GM06990 (cell line): ENCODE results near the gene ANXA2.

ENCODE experiments used
- DNase-seq: peaks from one replicate; pipeline ENCODE4 v3.0.0-alpha.2; 2011; ENCODE audit not compliant: insufficient read length; ENCODE audit errors: extremely low read depth
- H3K27me3 ChIP-seq: replicated peaks from 2 replicates; pipeline ENCODE4 v1.6.0; 2011; ENCODE audit warnings: low read length; ENCODE audit not compliant: control insufficient read depth, insufficient read depth
- H3K36me3 ChIP-seq: 2 replicates; pipeline ENCODE4 v1.5.1; 2011; ENCODE audit warnings: low read length; ENCODE audit not compliant: control insufficient read depth, insufficient read depth
- H3K4me3 ChIP-seq: replicated peaks from 2 replicates; pipeline ENCODE4 v1.5.1; 2011; ENCODE audit warnings: low read depth, mild to moderate bottlenecking, control low read depth, low read length
- TF ChIP-seq, protein P1 (sequence below): IDR thresholded peaks from 2 replicates; pipeline ENCODE4 v1.5.1; 2011; ENCODE audit warnings: low read length, control low read depth, mild to moderate bottlenecking, inconsistent platforms; ENCODE audit not compliant: insufficient read depth, poor library complexity, severe bottlenecking

Gene ANXA2

DNA sequence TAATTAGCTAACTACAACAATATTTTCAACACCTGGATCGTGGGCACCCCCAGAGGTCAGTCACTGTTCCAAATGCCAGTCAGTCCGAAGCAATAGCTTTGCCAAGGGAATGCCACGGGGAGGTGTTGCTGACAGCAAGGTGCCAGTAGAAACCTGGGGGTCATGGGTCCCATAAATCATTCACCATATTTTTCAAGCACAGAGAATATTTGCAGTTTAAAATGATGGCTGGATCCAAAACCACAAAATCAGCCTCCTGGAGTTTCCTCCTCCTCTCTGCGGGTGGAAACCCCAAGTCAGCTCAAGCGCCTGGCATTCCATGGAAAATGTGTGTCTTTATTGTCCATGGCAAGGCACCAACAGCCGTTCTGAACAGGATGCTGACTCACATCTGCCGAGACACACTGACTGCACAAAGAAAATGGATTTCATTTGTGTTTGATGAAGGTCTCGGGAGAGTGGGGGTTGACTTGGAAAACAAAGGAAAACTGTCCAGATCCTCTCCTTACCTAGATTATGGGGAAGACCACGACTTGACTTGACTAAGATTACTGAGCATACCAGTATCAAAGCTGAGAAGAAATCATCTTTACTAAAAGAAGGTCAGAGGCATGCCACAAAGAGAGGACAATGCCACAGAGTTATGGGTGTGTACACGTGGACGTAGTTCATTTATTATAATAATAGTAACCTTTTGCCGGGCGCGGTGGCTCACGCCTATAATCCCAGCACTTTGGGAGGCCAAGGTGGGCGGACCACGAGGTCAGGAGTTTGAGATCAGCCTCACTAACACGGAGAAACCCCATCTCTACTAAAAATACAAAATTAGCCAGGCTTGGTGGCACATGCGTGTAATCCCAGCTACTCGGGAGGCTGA, 26.4 kb downstream of the ANXA2 start:
- Histone ChIP-seq H3K4me3 (no peak overlapping the region), H3K36me3 (peaks cover 8% of the 10 kb centered on the region), H3K27me3 (no peaks in the 10 kb centered on the region)
- TF ChIP-seq, protein P1, sequence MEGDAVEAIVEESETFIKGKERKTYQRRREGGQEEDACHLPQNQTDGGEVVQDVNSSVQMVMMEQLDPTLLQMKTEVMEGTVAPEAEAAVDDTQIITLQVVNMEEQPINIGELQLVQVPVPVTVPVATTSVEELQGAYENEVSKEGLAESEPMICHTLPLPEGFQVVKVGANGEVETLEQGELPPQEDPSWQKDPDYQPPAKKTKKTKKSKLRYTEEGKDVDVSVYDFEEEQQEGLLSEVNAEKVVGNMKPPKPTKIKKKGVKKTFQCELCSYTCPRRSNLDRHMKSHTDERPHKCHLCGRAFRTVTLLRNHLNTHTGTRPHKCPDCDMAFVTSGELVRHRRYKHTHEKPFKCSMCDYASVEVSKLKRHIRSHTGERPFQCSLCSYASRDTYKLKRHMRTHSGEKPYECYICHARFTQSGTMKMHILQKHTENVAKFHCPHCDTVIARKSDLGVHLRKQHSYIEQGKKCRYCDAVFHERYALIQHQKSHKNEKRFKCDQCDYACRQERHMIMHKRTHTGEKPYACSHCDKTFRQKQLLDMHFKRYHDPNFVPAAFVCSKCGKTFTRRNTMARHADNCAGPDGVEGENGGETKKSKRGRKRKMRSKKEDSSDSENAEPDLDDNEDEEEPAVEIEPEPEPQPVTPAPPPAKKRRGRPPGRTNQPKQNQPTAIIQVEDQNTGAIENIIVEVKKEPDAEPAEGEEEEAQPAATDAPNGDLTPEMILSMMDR = no peak
- no peak for DNase-seq

DNA sequence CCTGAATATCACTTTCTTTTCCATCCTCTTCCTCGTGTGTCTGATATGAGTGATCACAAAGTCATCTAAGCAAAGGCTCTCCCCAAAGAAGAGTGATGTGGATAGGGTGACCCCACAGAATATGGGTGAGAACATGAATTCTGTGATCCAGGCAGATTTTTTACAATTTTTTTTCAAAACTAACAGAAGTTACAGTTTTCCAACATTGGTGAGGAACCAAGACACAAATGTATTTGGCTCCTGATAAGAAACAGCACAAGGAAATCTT, 27.0 kb downstream of the ANXA2 start:
- H3K4me3 ChIP-seq = no peak overlapping the region
- DNase-seq = no peak
- no peaks in the 10 kb centered on the region for H3K27me3 ChIP-seq
- peaks cover 7% of the 10 kb centered on the region for H3K36me3 ChIP-seq
- TF ChIP-seq, protein P1 = no peak

DNA sequence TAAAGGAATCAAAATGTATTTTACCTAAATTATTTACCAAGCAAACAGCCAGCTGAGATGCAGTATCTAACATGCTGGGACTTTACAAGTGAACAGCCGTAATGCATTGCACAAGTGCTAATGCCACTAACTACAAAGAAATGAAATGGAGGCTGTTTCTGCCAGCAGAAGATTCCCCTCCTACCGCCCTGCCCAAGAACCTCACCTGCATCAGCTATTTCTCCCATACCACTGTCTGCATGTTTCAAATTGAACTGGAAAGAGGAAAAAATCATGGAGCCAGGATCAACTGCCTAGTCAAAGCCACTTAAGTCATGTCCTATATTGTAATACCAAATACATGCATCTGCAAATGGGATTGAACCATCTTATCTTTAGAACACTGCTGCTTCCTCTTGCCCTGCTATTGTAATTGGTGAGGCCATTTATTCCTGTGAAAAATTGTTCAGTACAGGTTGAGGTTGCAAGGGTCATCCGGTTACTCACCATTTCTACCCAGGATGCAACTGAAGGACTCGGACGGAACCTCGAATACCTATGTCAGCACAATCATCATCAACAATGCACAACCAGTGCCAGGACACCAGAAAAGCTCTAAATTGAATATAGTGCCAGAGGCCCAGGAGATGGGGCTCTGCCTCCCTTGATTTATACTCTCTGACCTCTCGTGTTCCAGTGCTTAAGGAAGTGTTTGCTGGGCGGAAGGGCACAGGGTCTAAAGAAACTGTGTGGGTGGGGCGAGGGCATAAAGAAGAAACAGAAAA, 27.5 kb downstream of the ANXA2 start:
- H3K36me3 ChIP-seq = peaks cover 6% of the 10 kb centered on the region
- DNase-seq = no peak
- TF ChIP-seq, protein P1 = no peak

DNA sequence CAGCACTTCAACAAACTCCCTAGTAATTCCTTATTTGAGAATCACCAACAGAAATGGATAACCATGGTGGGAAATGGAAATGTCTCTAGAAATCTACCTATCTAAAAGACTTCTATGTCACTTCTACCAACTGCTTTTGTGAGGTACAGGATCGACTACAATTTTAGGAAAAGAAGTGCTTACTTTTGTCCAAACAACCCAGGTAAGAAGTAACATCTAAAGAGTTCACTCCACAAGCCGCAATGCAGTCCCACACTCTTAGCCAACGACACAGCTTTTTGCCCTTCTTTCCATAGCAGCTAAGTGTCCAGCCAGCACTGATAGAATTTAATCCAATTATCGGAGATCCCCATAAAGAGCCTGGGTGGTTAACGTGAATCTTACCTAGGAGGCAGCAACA, 28.1 kb downstream of the ANXA2 start:
- no peak overlapping the region for H3K4me3 ChIP-seq
- peaks cover 6% of the 10 kb centered on the region for H3K36me3 ChIP-seq
- TF ChIP-seq, protein P1 = no peak

More for the DNA sequence above, 27.5 kb downstream of the ANXA2 start:
- Histone ChIP-seq H3K27me3 (no peaks in the 10 kb centered on the region), H3K4me3 (no peak overlapping the region)

DNA sequence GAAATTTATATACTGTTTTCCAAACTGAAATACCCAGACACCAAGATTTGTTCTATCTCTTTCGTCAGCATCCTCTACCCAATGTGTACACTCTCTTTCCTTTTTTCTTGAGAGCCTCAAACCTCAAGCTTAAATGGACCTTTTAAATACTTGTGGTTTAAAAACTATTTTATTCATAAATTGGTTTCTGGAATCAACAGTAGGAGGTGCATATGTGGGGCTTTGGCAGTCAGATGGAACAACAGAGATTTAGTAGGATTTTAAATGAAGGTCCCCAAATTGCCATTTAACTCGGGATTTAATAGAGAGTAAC, 33.2 kb downstream of the ANXA2 start:
- no peak for DNase-seq
- Histone ChIP-seq H3K4me3 (no peak overlapping the region), H3K36me3 (peaks cover 3% of the 10 kb centered on the region), H3K27me3 (no peaks in the 10 kb centered on the region)
- TF ChIP-seq, protein P1 = no peak

More for the DNA sequence above, 28.1 kb downstream of the ANXA2 start:
- H3K27me3 ChIP-seq = no peaks in the 10 kb centered on the region
- no peak for DNase-seq
